Vagina (tissue), 2 donors: ENCODE data around the gene GORAB.

ENCODE experiments used
- CTCF ChIP-seq, 3 experiments: fragments of 450-650 bp in 2 of 3; fragments of 200-600 bp in 1 of 3; sonication (generic) in 1 of 3; IDR thresholded peaks; one replicate each; pipeline ENCODE4 v1.5.1; 2017 to 2019; ENCODE audit warnings: antibody characterized with exemption in 3 of 3, mild to moderate bottlenecking in 2 of 3, moderate library complexity in 2 of 3
- POLR2A ChIP-seq, 2 donors: fragments of 450-650 bp; IDR thresholded peaks; one replicate each; pipeline ENCODE4 v1.6.1; 2017; ENCODE audit warnings: antibody characterized with exemption in 2 of 2, mild to moderate bottlenecking in 2 of 2, moderate library complexity in 2 of 2
- POLR2AphosphoS5 ChIP-seq, 2 donors: sonication (generic); formaldehyde crosslinking; IDR thresholded peaks; one replicate each; pipeline ENCODE4 v1.9.0; 2017; ENCODE audit warnings: antibody characterized with exemption in 2 of 2, mild to moderate bottlenecking in 2 of 2, low read depth in 1 of 2; ENCODE audit not compliant: insufficient read depth in 1 of 2

- TF ChIP-seq CTCF (IDR thresholded peaks at IDR 0.05) (no peak), POLR2A (IDR thresholded peaks at IDR 0.05) (no peak), POLR2AphosphoS5 (IDR thresholded peaks at IDR 0.05; ENCODE audit: insufficient read depth in 1 of 2, low read depth in 1 of 2) (no peak)
Measured at GRCh38 chr1:170548497-170548896, 16.5 kb downstream of the GORAB start.
